ENCODE results near the gene R3HDML. TPM values are rescaled to one million over a fixed set of nuclear protein-coding genes. Genes with fewer than 3 reads are reported as not detected.

R3HDML gene
- total and polyA plus RNA-seq, 2 of the 13 experiments (the other 11 are each of a cell fraction or from before 2014, with no cell fraction given), result not detected

DNA sequence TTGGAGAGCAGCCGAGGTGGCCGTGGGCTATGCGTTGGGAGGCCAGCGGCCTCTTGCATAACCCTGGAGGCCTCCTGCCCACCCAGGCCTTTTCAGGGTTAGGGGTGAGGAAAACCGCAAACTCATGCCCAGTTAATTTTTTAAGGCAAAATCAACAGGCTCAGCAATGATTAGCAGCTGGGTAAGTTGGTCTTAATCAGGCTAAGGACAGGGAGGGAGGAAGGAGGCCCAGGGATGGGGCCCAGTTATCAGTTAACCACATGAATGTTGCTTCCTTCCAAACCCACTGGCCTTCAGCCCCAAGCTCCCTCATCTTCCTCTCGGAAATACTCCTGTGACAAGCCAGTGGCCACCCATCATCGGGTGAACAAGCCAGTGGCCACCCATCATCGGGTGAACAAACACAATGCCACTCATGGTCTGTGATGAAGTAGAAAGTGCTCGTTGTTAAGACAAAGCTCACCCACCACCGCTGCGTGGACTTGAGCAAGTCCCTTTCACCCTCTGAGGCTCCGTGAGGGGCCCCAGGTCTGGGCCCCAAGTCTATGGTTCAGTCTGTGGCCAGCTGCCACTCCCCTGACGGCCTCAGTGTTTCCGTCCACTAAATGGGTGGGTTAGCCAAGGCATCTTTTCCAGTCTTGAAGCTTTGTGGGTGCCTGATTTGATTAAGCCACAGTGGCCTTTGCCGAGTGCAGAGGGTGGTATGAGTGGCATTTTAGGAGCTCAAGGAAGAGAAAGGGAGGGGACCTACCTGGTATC, 58.0 kb downstream of the R3HDML start (continued):
- TF ChIP-seq TAF15 (IDR thresholded peaks at IDR 0.05; ENCODE audit: low read depth, low read length, poor library complexity, severe bottlenecking), result no peak
- TF ChIP-seq ZIK1 (CRISPR knock-in tag; IDR thresholded peaks at IDR 0.05; ENCODE audit: borderline replicate concordance, low read depth), result peak; percentile 83
- no peak for TF ChIP-seq HNRNPK (IDR thresholded peaks at IDR 0.05; ENCODE audit: low read depth, low read length, poor library complexity, severe bottlenecking)
- TF ChIP-seq ZNF296 (CRISPR knock-in tag; conservative IDR thresholded peaks at IDR 0.05), result peak; percentile 13
- TF ChIP-seq ZNF207 (IDR thresholded peaks at IDR 0.05; ENCODE audit: borderline replicate concordance), result no peak
- TF ChIP-seq TCF12 (IDR thresholded peaks at IDR 0.05), result no peak
- TF ChIP-seq TCF12 (CRISPR knock-in tag; IDR thresholded peaks at IDR 0.05), result peak; percentile 99
- TF ChIP-seq SP5 (CRISPR knock-in tag; IDR thresholded peaks at IDR 0.05; ENCODE audit: borderline replicate concordance, low read depth), result peak; percentile 31; the same call in 1 of the 2 replicates
- TF ChIP-seq ZNF326 (CRISPR knock-in tag; IDR thresholded peaks at IDR 0.05; ENCODE audit: borderline replicate concordance), result no peak
- no peak for TF ChIP-seq ZNF33B (CRISPR knock-in tag; IDR thresholded peaks at IDR 0.05)
- TF ChIP-seq ZNF883 (CRISPR knock-in tag; IDR thresholded peaks at IDR 0.05; ENCODE audit: not compliant biosample characterization), result no peak
- TF ChIP-seq GLI4 (CRISPR knock-in tag; IDR thresholded peaks at IDR 0.05; ENCODE audit: borderline replicate concordance), result 0 out of 2 replicates have a peak, but pooled peaks have one; percentile 21
- TF ChIP-seq, protein P1, sequence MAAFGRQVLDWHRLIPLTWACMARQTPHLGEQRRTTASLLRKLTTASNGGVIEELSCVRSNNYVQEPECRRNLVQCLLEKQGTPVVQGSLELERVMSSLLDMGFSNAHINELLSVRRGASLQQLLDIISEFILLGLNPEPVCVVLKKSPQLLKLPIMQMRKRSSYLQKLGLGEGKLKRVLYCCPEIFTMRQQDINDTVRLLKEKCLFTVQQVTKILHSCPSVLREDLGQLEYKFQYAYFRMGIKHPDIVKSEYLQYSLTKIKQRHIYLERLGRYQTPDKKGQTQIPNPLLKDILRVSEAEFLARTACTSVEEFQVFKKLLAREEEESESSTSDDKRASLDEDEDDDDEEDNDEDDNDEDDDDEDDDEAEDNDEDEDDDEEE (CRISPR knock-in tag; IDR thresholded peaks at IDR 0.05), result no peak
- peak; percentile 99 for TF ChIP-seq REPIN1 (CRISPR knock-in tag; IDR thresholded peaks at IDR 0.05; ENCODE audit: borderline replicate concordance, low read depth)
- peak; percentile 99 for TF ChIP-seq MED13 (CRISPR knock-in tag; IDR thresholded peaks at IDR 0.05)
- peak; percentile 64 for TF ChIP-seq AGO2 (optimal IDR thresholded peaks at IDR 0.05; ENCODE audit: low read depth, low read length)
- TF ChIP-seq, protein P2, sequence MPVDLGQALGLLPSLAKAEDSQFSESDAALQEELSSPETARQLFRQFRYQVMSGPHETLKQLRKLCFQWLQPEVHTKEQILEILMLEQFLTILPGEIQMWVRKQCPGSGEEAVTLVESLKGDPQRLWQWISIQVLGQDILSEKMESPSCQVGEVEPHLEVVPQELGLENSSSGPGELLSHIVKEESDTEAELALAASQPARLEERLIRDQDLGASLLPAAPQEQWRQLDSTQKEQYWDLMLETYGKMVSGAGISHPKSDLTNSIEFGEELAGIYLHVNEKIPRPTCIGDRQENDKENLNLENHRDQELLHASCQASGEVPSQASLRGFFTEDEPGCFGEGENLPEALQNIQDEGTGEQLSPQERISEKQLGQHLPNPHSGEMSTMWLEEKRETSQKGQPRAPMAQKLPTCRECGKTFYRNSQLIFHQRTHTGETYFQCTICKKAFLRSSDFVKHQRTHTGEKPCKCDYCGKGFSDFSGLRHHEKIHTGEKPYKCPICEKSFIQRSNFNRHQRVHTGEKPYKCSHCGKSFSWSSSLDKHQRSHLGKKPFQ (CRISPR knock-in tag; IDR thresholded peaks at IDR 0.05; ENCODE audit: insufficient replicate concordance), result peak; percentile 91
- TF ChIP-seq TOPORS (CRISPR knock-in tag; IDR thresholded peaks at IDR 0.05), result peak; percentile 96
- TF ChIP-seq, protein P3, sequence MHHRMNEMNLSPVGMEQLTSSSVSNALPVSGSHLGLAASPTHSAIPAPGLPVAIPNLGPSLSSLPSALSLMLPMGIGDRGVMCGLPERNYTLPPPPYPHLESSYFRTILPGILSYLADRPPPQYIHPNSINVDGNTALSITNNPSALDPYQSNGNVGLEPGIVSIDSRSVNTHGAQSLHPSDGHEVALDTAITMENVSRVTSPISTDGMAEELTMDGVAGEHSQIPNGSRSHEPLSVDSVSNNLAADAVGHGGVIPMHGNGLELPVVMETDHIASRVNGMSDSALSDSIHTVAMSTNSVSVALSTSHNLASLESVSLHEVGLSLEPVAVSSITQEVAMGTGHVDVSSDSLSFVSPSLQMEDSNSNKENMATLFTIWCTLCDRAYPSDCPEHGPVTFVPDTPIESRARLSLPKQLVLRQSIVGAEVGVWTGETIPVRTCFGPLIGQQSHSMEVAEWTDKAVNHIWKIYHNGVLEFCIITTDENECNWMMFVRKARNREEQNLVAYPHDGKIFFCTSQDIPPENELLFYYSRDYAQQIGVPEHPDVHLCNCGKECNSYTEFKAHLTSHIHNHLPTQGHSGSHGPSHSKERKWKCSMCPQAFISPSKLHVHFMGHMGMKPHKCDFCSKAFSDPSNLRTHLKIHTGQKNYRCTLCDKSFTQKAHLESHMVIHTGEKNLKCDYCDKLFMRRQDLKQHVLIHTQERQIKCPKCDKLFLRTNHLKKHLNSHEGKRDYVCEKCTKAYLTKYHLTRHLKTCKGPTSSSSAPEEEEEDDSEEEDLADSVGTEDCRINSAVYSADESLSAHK (CRISPR knock-in tag; IDR thresholded peaks at IDR 0.05; ENCODE audit: borderline replicate concordance), result no peak; the same call in 1 of the 2 replicates
- TF ChIP-seq HNRNPUL1 (IDR thresholded peaks at IDR 0.05; ENCODE audit: low read depth, low read length), result no peak
- TF ChIP-seq ZSCAN9 (CRISPR knock-in tag; IDR thresholded peaks at IDR 0.05; ENCODE audit: borderline replicate concordance), result peak; percentile 51; the same call in 1 of the 2 replicates
- peak; percentile 99 for TF ChIP-seq MZF1 (CRISPR knock-in tag; IDR thresholded peaks at IDR 0.05; ENCODE audit: borderline replicate concordance)
- TF ChIP-seq RCOR2 (CRISPR knock-in tag; IDR thresholded peaks at IDR 0.05), result peak; percentile 98
- TF ChIP-seq ZEB1 (IDR thresholded peaks at IDR 0.05; ENCODE audit: insufficient replicate concordance, low read depth), result peak; percentile 91
- TF ChIP-seq IRF2 (CRISPR knock-in tag; IDR thresholded peaks at IDR 0.05), result peak; percentile 12
- no peak; the same call in 1 of the 2 replicates for TF ChIP-seq ZBTB42 (CRISPR knock-in tag; IDR thresholded peaks at IDR 0.05)

All from HepG2 (cell line).